ENCODE results near the gene SUN2.

The SUN2 gene

DNA sequence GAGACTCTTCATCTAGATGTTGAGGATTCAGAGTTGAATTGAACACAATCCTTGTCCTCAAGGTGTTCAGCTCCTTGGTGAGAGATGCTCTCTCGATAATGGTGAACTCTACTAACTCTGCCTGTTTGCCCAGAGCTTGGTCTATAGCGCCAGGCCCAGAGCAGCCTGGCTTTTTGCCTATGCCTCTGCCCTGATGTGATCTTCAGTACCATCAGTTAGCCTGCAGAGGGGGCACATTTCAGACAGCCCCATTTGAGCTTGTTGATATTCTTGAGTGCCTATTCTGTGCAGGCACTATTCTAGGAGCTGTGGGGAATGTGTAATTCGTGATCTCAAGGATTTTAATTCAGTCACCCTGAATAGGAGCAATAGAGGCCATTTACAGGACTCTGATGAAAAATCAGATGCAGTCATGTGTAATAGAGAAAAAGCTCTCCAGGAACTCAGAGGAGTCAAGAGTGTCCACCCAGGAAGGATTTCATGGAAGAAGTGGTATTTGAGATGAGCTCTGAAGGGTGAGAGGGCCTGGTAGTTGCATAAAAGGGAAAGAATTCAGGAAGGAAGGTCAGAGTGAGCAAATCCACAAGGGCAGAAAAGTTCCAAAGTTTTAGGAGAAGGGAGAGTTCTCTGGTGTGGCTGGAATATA lies 30.7 kb downstream of the SUN2 start:
- H2AFZ ChIP-seq (ENCODE audit: low read length): no peak overlapping the region
- H3K9me3 ChIP-seq (replicated peaks; ENCODE audit: insufficient read depth, low read length): no peaks in the 10 kb centered on the region
- peaks cover 16% of the 10 kb centered on the region for H3K36me3 ChIP-seq (replicated peaks; ENCODE audit: insufficient read depth, low read length)
- H3F3A ChIP-seq (ENCODE audit: insufficient read depth, low read length): 0 out of 2 replicates have a peak, but pooled peaks cover 5% of the 10 kb centered on the region
- H3K4me3 ChIP-seq (ENCODE audit: low read length): no peak overlapping the region
- no peak overlapping the region for H3K4me2 ChIP-seq (ENCODE audit: low read depth, low read length)
- peak; percentile 56 for DNase-seq
- TF ChIP-seq EZH2phosphoT487 (IDR thresholded peaks at IDR 0.05; ENCODE audit: low read length): no peak
- TF ChIP-seq, protein P1, sequence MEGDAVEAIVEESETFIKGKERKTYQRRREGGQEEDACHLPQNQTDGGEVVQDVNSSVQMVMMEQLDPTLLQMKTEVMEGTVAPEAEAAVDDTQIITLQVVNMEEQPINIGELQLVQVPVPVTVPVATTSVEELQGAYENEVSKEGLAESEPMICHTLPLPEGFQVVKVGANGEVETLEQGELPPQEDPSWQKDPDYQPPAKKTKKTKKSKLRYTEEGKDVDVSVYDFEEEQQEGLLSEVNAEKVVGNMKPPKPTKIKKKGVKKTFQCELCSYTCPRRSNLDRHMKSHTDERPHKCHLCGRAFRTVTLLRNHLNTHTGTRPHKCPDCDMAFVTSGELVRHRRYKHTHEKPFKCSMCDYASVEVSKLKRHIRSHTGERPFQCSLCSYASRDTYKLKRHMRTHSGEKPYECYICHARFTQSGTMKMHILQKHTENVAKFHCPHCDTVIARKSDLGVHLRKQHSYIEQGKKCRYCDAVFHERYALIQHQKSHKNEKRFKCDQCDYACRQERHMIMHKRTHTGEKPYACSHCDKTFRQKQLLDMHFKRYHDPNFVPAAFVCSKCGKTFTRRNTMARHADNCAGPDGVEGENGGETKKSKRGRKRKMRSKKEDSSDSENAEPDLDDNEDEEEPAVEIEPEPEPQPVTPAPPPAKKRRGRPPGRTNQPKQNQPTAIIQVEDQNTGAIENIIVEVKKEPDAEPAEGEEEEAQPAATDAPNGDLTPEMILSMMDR (IDR thresholded peaks at IDR 0.05; ENCODE audit: low read length): peak; percentile 56
- H3K4me1 ChIP-seq (ENCODE audit: low read length): no peaks in the 10 kb centered on the region
- H3K27me3 ChIP-seq (replicated peaks; ENCODE audit: insufficient read depth, low read length): no peaks in the 10 kb centered on the region
- no peak overlapping the region for H3K27ac ChIP-seq (ENCODE audit: low read length)
- H3K79me2 ChIP-seq (ENCODE audit: low read length): peaks cover 36% of the 10 kb centered on the region
- no peaks in the 10 kb centered on the region for H4K20me1 ChIP-seq (ENCODE audit: insufficient read depth, low read length)
- no peaks in the 10 kb centered on the region for H3K9me2 ChIP-seq (replicated peaks; ENCODE audit: insufficient read depth, low read length)
- H3K9ac ChIP-seq (ENCODE audit: low read length): no peak overlapping the region

DNA sequence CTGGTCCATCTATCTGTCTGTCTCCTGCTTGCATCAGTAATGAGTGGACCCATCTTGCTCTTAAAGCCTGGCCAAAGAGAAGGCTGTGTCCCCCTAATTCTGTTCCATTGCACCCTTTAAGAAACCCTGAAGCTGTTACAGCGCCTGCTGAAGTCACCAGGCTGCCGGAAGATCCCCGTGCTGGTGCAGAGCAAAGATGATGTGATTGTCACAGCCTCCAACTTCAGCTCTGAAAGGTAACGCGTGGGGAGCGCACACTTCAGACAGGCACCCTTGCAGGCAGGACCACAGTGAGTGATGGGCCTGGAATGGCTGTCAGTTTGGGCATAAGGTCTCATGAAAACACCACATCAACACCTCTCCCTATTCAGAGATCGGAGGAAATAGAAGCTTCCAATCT lies 31.6 kb downstream of the SUN2 start:
- TF ChIP-seq EZH2phosphoT487 (IDR thresholded peaks at IDR 0.05; ENCODE audit: low read length) (no peak), EZH2 (optimal IDR thresholded peaks at IDR 0.05; ENCODE audit: low read depth, low read length) (no peak)
- TF ChIP-seq, protein P1 (IDR thresholded peaks at IDR 0.05; ENCODE audit: low read length): no peak
- Histone ChIP-seq H3K4me1 (ENCODE audit: low read length) (no peaks in the 10 kb centered on the region), H3K4me3 (ENCODE audit: low read length) (no peak overlapping the region), H4K20me1 (ENCODE audit: insufficient read depth, low read length) (no peaks in the 10 kb centered on the region), H3F3A (ENCODE audit: insufficient read depth, low read length) (0 out of 2 replicates have a peak, but pooled peaks cover 5% of the 10 kb centered on the region), H3K9ac (ENCODE audit: low read length) (no peak overlapping the region), H2AFZ (ENCODE audit: low read length) (no peak overlapping the region), H3K27me3 (replicated peaks; ENCODE audit: insufficient read depth, low read length) (no peaks in the 10 kb centered on the region), H3K9me2 (replicated peaks; ENCODE audit: insufficient read depth, low read length) (no peaks in the 10 kb centered on the region), H3K27ac (ENCODE audit: low read length) (no peak overlapping the region), H3K4me2 (ENCODE audit: low read depth, low read length) (no peak overlapping the region), H3K79me2 (ENCODE audit: low read length) (peaks cover 42% of the 10 kb centered on the region), H3K9me3 (replicated peaks; ENCODE audit: insufficient read depth, low read length) (no peaks in the 10 kb centered on the region), H3K36me3 (replicated peaks; ENCODE audit: insufficient read depth, low read length) (peaks cover 16% of the 10 kb centered on the region)
- DNase-seq: no peak

DNA sequence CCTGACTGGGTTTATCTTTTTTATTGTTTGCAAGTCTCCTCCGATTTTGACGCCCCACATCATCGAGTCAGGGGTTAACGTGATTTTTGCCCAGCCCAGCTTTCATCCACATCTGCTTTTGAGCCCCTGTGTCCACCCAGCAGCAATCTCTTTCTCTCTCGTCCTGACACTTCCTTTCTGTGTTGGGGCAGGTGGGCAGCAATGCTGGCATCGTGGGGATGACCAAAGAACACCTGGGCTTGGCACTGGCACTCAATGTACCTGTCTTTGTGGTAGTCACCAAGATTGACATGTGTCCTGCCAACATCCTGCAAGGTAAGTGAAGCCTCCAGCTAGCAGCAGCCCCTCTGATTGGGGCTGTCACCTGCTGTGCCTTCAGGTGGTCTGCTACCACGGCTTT lies 34.2 kb downstream of the SUN2 start:
- H3K9ac ChIP-seq (ENCODE audit: low read length): no peak overlapping the region
- DNase-seq: no peak
- H2AFZ ChIP-seq (ENCODE audit: low read length): no peak overlapping the region
- no peaks in the 10 kb centered on the region for H3K9me2 ChIP-seq (replicated peaks; ENCODE audit: insufficient read depth, low read length)
- H4K20me1 ChIP-seq (ENCODE audit: insufficient read depth, low read length): peaks cover 12% of the 10 kb centered on the region; the same call in 1 of the 2 replicates
- H3K4me1 ChIP-seq (ENCODE audit: low read length): no peaks in the 10 kb centered on the region
- 0 out of 2 replicates have a peak, but pooled peaks cover 5% of the 10 kb centered on the region for H3F3A ChIP-seq (ENCODE audit: insufficient read depth, low read length)
- no peak overlapping the region for H3K4me3 ChIP-seq (ENCODE audit: low read length)
- no peaks in the 10 kb centered on the region for H3K27me3 ChIP-seq (replicated peaks; ENCODE audit: insufficient read depth, low read length)
- H3K79me2 ChIP-seq (ENCODE audit: low read length): peaks cover 60% of the 10 kb centered on the region
- TF ChIP-seq, protein P1 (IDR thresholded peaks at IDR 0.05; ENCODE audit: low read length): no peak
- H3K4me2 ChIP-seq (ENCODE audit: low read depth, low read length): no peak overlapping the region
- peaks cover 16% of the 10 kb centered on the region; the same call in 1 of the 2 replicates for H3K36me3 ChIP-seq (replicated peaks; ENCODE audit: insufficient read depth, low read length)
- no peak overlapping the region for H3K27ac ChIP-seq (ENCODE audit: low read length)
- no peaks in the 10 kb centered on the region for H3K9me3 ChIP-seq (replicated peaks; ENCODE audit: insufficient read depth, low read length)

Measured in MM.1S (cell line).